HEK293 (cell line): ENCODE results near the gene GIT1.

Experiments
- BCL11B ChIP-seq: fragments of 450-650 bp; formaldehyde crosslinking; IDR thresholded peaks from 2 replicates; pipeline ENCODE4 v1.5.1; 2016; ENCODE audit warnings: low read depth, missing biosample characterization, missing genetic modification characterization
- GLIS2 ChIP-seq: fragments of 450-650 bp; formaldehyde crosslinking; IDR thresholded peaks from 2 replicates; pipeline ENCODE4 v1.5.1; 2016; ENCODE audit warnings: missing biosample characterization, missing genetic modification characterization
- KLF16 ChIP-seq: fragments of 450-650 bp; formaldehyde crosslinking; IDR thresholded peaks from 2 replicates; pipeline ENCODE4 v1.5.1; 2017; ENCODE audit warnings: missing biosample characterization, missing genetic modification characterization
- MYNN ChIP-seq: fragments of 450-650 bp; formaldehyde crosslinking; IDR thresholded peaks from 2 replicates; pipeline ENCODE4 v1.5.1; 2016; ENCODE audit warnings: missing biosample characterization, missing genetic modification characterization, borderline replicate concordance
- OSR2 ChIP-seq: fragments of 450-650 bp; formaldehyde crosslinking; IDR thresholded peaks from 2 replicates; pipeline ENCODE4 v1.5.1; 2016; ENCODE audit warnings: missing biosample characterization, missing genetic modification characterization
- SCRT1 ChIP-seq: fragments of 450-650 bp; formaldehyde crosslinking; IDR thresholded peaks from 2 replicates; pipeline ENCODE4 v1.5.1; 2016; ENCODE audit warnings: missing biosample characterization, missing genetic modification characterization, borderline replicate concordance
- SCRT2 ChIP-seq: fragments of 450-650 bp; formaldehyde crosslinking; IDR thresholded peaks from 2 replicates; pipeline ENCODE4 v1.5.1; 2016; ENCODE audit warnings: missing biosample characterization, missing genetic modification characterization
- SP7 ChIP-seq: fragments of 450-650 bp; formaldehyde crosslinking; IDR thresholded peaks from 2 replicates; pipeline ENCODE4 v1.5.1; 2016; ENCODE audit warnings: missing biosample characterization, missing genetic modification characterization
- TRIM28 ChIP-seq: IDR thresholded peaks from 2 replicates; pipeline ENCODE4 v1.6.1; 2011; ENCODE audit warnings: low read length, control low read depth, borderline replicate concordance
- YY1 ChIP-seq: fragments of 450-650 bp; formaldehyde crosslinking; IDR thresholded peaks from 2 replicates; pipeline ENCODE4 v1.5.1; 2018; ENCODE audit warnings: missing biosample characterization, missing genetic modification characterization
- ZBTB17 ChIP-seq: fragments of 450-650 bp; formaldehyde crosslinking; IDR thresholded peaks from 2 replicates; pipeline ENCODE4 v1.5.1; 2016; ENCODE audit warnings: missing biosample characterization, missing genetic modification characterization
- ZBTB48 ChIP-seq: fragments of 450-650 bp; formaldehyde crosslinking; IDR thresholded peaks from 2 replicates; pipeline ENCODE4 v1.5.1; 2016; ENCODE audit warnings: missing biosample characterization, missing genetic modification characterization
- ZFHX2 ChIP-seq: fragments of 450-650 bp; formaldehyde crosslinking; conservative IDR thresholded peaks from 2 replicates; pipeline ENCODE4 v1.5.1; 2016; ENCODE audit warnings: missing biosample characterization, missing genetic modification characterization
- ZFP37 ChIP-seq: fragments of 450-650 bp; formaldehyde crosslinking; IDR thresholded peaks from 2 replicates; pipeline ENCODE4 v1.5.1; 2016; ENCODE audit warnings: missing biosample characterization, missing genetic modification characterization
- ZNF121 ChIP-seq: fragments of 450-650 bp; formaldehyde crosslinking; IDR thresholded peaks from 2 replicates; pipeline ENCODE4 v1.5.1; 2016; ENCODE audit warnings: missing biosample characterization, missing genetic modification characterization
- ZNF133 ChIP-seq: fragments of 450-650 bp; formaldehyde crosslinking; IDR thresholded peaks from 2 replicates; pipeline ENCODE4 v1.5.1; 2016; ENCODE audit warnings: missing biosample characterization, missing genetic modification characterization
- ZNF174 ChIP-seq: fragments of 450-650 bp; formaldehyde crosslinking; IDR thresholded peaks from 2 replicates; pipeline ENCODE4 v1.5.0; 2017; ENCODE audit warnings: missing biosample characterization, mild to moderate bottlenecking, missing genetic modification characterization
- ZNF2 ChIP-seq: fragments of 450-650 bp; formaldehyde crosslinking; IDR thresholded peaks from 2 replicates; pipeline ENCODE4 v1.5.1; 2016; ENCODE audit warnings: missing biosample characterization, missing genetic modification characterization
- ZNF24 ChIP-seq: fragments of 450-650 bp; formaldehyde crosslinking; IDR thresholded peaks from 2 replicates; pipeline ENCODE4 v1.5.1; 2016; ENCODE audit warnings: missing biosample characterization, missing genetic modification characterization
- ZNF423 ChIP-seq: fragments of 450-650 bp; formaldehyde crosslinking; IDR thresholded peaks from 2 replicates; pipeline ENCODE4 v1.5.1; 2016; ENCODE audit warnings: missing biosample characterization, missing genetic modification characterization
- ZNF501 ChIP-seq: fragments of 450-650 bp; formaldehyde crosslinking; IDR thresholded peaks from 2 replicates; pipeline ENCODE4 v1.5.1; 2016; ENCODE audit warnings: missing biosample characterization, missing genetic modification characterization
- ZNF510 ChIP-seq: fragments of 450-650 bp; formaldehyde crosslinking; IDR thresholded peaks from 2 replicates; pipeline ENCODE4 v1.5.1; 2018; ENCODE audit warnings: mild to moderate bottlenecking, missing genetic modification characterization, missing biosample characterization; ENCODE audit not compliant: insufficient replicate concordance
- ZNF76 ChIP-seq: fragments of 450-650 bp; formaldehyde crosslinking; IDR thresholded peaks from 2 replicates; pipeline ENCODE4; 2016; ENCODE audit warnings: low read depth, missing biosample characterization, missing genetic modification characterization, borderline replicate concordance
- ZNF785 ChIP-seq: fragments of 450-650 bp; formaldehyde crosslinking; IDR thresholded peaks from 2 replicates; pipeline ENCODE4 v1.5.1; 2016; ENCODE audit warnings: missing biosample characterization, missing genetic modification characterization
- ZSCAN30 ChIP-seq: fragments of 450-650 bp; IDR thresholded peaks from 2 replicates; pipeline ENCODE4 v1.5.1; 2018; ENCODE audit warnings: missing biosample characterization, mild to moderate bottlenecking, missing genetic modification characterization, moderate library complexity
- TF ChIP-seq, protein P1 (sequence below): fragments of 450-650 bp; formaldehyde crosslinking; IDR thresholded peaks from 2 replicates; pipeline ENCODE4 v1.5.1; 2016; ENCODE audit warnings: missing biosample characterization, missing genetic modification characterization
- TF ChIP-seq, protein P2 (sequence below): fragments of 450-650 bp; formaldehyde crosslinking; IDR thresholded peaks from 2 replicates; pipeline ENCODE4 v1.5.1; 2016; ENCODE audit warnings: missing biosample characterization, missing genetic modification characterization
- TF ChIP-seq, protein P3 (sequence below): fragments of 450-650 bp; formaldehyde crosslinking; IDR thresholded peaks from 2 replicates; pipeline ENCODE4 v1.5.1; 2017; ENCODE audit warnings: missing biosample characterization, missing genetic modification characterization
- TF ChIP-seq, protein P4 (sequence below): fragments of 450-650 bp; formaldehyde crosslinking; IDR thresholded peaks from 2 replicates; pipeline ENCODE4 v1.5.1; 2016; ENCODE audit warnings: missing biosample characterization, missing genetic modification characterization
- TF ChIP-seq, protein P5 (sequence below): fragments of 450-650 bp; formaldehyde crosslinking; IDR thresholded peaks from 2 replicates; pipeline ENCODE4 v1.5.1; 2016; ENCODE audit warnings: missing biosample characterization, missing genetic modification characterization
- TF ChIP-seq, protein P6 (sequence below): fragments of 450-650 bp; IDR thresholded peaks from 2 replicates; pipeline ENCODE4 v1.5.1; 2018; ENCODE audit warnings: missing biosample characterization, mild to moderate bottlenecking, missing genetic modification characterization

GIT1 gene

DNA sequence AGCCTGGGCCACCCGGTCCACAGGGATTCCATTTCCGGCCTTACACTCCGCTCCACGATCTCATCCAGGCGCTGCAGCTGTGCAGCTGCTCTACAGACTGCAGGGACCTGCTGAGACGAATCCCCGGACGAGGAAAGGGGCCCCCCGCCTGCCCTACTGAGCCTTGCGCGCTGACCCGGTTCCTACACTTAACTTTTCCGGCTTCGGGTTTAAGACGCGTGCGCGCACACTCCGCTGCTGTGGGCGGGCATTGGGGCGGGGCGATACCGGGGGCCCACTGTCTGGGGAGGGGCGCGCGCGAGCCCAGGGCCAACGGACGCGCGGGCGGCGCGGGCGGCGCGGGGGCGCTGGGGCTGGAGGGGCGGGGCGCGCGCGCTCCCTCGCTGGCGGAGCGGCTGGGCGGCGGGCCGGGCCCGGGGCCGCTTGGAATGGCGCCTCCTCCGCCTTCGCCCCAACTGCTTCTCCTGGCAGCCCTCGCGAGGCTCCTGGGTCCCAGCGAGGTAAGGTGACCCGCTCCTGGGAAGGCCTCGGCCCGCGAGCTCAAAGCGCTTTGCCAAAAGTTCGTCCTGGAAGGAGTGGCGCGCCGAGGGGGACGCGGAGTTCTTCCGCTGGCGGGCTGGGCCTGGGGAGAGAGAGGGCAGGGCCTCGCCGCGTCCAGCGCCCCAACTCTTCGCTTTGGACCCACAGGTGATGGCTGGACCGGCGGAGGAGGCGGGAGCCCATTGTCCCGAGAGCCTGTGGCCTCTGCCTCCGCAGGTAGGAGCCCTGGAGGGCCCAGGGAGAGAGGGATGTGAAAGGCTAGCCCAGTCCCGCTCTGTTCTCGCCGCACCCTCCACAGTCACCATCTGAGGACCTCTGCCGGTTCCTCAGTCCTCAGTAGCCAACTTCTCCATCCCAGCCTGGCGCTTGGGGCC lies 20.9 kb downstream of the GIT1 start, which contains the start of gene TP53I13 (continued):
- no peak for TF ChIP-seq ZNF785 (tag by site-specific recombination)
- no peak for TF ChIP-seq ZNF174 (tag by site-specific recombination)
- peak; percentile 19; the same call in 1 of the 2 replicates for TF ChIP-seq BCL11B (tag by site-specific recombination)
- no peak for TF ChIP-seq TRIM28
- TF ChIP-seq ZNF423: no peak
- 0 out of 2 replicates have a peak, but pooled peaks have one; percentile 20 for TF ChIP-seq ZFP37 (tag by site-specific recombination)
- TF ChIP-seq MYNN (tag by site-specific recombination): peak; percentile 29; the same call in 1 of the 2 replicates
- peak; percentile 39; the same call in 1 of the 2 replicates for TF ChIP-seq ZBTB17 (tag by site-specific recombination)
- TF ChIP-seq SP7: peak; percentile 41
- no peak for TF ChIP-seq ZNF121
- no peak for TF ChIP-seq ZNF510 (tag by site-specific recombination)
- TF ChIP-seq OSR2 (tag by site-specific recombination): no peak
- TF ChIP-seq, protein P1, sequence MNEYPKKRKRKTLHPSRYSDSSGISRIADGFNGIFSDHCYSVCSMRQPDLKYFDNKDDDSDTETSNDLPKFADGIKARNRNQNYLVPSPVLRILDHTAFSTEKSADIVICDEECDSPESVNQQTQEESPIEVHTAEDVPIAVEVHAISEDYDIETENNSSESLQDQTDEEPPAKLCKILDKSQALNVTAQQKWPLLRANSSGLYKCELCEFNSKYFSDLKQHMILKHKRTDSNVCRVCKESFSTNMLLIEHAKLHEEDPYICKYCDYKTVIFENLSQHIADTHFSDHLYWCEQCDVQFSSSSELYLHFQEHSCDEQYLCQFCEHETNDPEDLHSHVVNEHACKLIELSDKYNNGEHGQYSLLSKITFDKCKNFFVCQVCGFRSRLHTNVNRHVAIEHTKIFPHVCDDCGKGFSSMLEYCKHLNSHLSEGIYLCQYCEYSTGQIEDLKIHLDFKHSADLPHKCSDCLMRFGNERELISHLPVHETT (tag by site-specific recombination): peak; percentile 39; the same call in 1 of the 2 replicates
- TF ChIP-seq ZNF501 (tag by site-specific recombination): peak; percentile 76; the same call in 1 of the 2 replicates
- TF ChIP-seq, protein P2, sequence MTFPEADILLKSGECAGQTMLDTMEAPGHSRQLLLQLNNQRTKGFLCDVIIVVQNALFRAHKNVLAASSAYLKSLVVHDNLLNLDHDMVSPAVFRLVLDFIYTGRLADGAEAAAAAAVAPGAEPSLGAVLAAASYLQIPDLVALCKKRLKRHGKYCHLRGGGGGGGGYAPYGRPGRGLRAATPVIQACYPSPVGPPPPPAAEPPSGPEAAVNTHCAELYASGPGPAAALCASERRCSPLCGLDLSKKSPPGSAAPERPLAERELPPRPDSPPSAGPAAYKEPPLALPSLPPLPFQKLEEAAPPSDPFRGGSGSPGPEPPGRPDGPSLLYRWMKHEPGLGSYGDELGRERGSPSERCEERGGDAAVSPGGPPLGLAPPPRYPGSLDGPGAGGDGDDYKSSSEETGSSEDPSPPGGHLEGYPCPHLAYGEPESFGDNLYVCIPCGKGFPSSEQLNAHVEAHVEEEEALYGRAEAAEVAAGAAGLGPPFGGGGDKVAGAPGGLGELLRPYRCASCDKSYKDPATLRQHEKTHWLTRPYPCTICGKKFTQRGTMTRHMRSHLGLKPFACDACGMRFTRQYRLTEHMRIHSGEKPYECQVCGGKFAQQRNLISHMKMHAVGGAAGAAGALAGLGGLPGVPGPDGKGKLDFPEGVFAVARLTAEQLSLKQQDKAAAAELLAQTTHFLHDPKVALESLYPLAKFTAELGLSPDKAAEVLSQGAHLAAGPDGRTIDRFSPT (tag by site-specific recombination): no peak; the same call in 1 of the 2 replicates
- TF ChIP-seq, protein P3, sequence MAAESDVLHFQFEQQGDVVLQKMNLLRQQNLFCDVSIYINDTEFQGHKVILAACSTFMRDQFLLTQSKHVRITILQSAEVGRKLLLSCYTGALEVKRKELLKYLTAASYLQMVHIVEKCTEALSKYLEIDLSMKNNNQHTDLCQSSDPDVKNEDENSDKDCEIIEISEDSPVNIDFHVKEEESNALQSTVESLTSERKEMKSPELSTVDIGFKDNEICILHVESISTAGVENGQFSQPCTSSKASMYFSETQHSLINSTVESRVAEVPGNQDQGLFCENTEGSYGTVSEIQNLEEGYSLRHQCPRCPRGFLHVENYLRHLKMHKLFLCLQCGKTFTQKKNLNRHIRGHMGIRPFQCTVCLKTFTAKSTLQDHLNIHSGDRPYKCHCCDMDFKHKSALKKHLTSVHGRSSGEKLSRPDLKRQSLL (tag by site-specific recombination): no peak
- no peak for TF ChIP-seq ZNF133
- TF ChIP-seq ZNF76: 0 out of 2 replicates have a peak, but pooled peaks have one; percentile 27
- TF ChIP-seq ZSCAN30 (tag by site-specific recombination): 0 out of 2 replicates have a peak, but pooled peaks have one; percentile 23
- 0 out of 2 replicates have a peak, but pooled peaks have one; percentile 15 for TF ChIP-seq ZNF24 (tag by site-specific recombination)
- 0 out of 2 replicates have a peak, but pooled peaks have one; percentile 54 for TF ChIP-seq SCRT1
- peak; percentile 46; the same call in 1 of the 2 replicates for TF ChIP-seq GLIS2
- TF ChIP-seq ZNF2 (tag by site-specific recombination): 0 out of 2 replicates have a peak, but pooled peaks have one; percentile 30
- TF ChIP-seq ZFHX2: peak; percentile 42
- peak; percentile 66 for TF ChIP-seq KLF16 (tag by site-specific recombination)
- TF ChIP-seq SCRT2 (tag by site-specific recombination): peak; percentile 79
- TF ChIP-seq, protein P4, sequence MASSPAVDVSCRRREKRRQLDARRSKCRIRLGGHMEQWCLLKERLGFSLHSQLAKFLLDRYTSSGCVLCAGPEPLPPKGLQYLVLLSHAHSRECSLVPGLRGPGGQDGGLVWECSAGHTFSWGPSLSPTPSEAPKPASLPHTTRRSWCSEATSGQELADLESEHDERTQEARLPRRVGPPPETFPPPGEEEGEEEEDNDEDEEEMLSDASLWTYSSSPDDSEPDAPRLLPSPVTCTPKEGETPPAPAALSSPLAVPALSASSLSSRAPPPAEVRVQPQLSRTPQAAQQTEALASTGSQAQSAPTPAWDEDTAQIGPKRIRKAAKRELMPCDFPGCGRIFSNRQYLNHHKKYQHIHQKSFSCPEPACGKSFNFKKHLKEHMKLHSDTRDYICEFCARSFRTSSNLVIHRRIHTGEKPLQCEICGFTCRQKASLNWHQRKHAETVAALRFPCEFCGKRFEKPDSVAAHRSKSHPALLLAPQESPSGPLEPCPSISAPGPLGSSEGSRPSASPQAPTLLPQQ (tag by site-specific recombination): peak; percentile 60
- TF ChIP-seq ZBTB48 (tag by site-specific recombination): peak; percentile 58
- peak; percentile 62; the same call in 1 of the 2 replicates for TF ChIP-seq YY1 (tag by site-specific recombination)
- TF ChIP-seq, protein P5, sequence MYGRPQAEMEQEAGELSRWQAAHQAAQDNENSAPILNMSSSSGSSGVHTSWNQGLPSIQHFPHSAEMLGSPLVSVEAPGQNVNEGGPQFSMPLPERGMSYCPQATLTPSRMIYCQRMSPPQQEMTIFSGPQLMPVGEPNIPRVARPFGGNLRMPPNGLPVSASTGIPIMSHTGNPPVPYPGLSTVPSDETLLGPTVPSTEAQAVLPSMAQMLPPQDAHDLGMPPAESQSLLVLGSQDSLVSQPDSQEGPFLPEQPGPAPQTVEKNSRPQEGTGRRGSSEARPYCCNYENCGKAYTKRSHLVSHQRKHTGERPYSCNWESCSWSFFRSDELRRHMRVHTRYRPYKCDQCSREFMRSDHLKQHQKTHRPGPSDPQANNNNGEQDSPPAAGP (tag by site-specific recombination): peak; percentile 42; the same call in 1 of the 2 replicates
- TF ChIP-seq, protein P6, sequence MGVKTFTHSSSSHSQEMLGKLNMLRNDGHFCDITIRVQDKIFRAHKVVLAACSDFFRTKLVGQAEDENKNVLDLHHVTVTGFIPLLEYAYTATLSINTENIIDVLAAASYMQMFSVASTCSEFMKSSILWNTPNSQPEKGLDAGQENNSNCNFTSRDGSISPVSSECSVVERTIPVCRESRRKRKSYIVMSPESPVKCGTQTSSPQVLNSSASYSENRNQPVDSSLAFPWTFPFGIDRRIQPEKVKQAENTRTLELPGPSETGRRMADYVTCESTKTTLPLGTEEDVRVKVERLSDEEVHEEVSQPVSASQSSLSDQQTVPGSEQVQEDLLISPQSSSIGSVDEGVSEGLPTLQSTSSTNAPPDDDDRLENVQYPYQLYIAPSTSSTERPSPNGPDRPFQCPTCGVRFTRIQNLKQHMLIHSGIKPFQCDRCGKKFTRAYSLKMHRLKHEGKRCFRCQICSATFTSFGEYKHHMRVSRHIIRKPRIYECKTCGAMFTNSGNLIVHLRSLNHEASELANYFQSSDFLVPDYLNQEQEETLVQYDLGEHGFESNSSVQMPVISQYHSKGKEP (tag by site-specific recombination): peak; percentile 94
